GM23338 (cell line): ENCODE results near the gene PSMD11. TPM values are rescaled to one million over a fixed set of nuclear protein-coding genes. Genes with fewer than 3 reads are reported as not detected.

ENCODE experiments used
- ATAC-seq: fragments of 200-7000 bp; cut with Tn5 transposase; 3 replicates; pipeline ENCODE4 v1.9.1; 2020
- DNase-seq: peaks from one replicate; pipeline ENCODE4 v3.0.0-alpha.2; 2015; ENCODE audit warnings: low spot score
- H2AFZ ChIP-seq: fragments of 200-600 bp; sonication (generic); 2 replicates; pipeline ENCODE4 v1.8.0; 2016; ENCODE audit warnings: antibody characterized with exemption, mild to moderate bottlenecking, moderate library complexity
- H3F3A ChIP-seq: fragments of 200-600 bp; sonication (generic); replicated peaks from 2 replicates; pipeline ENCODE4 v1.8.0; 2017; ENCODE audit warnings: antibody characterized with exemption, mixed run types, low read depth
- H3K27ac ChIP-seq: fragments of 200-600 bp; sonication (generic); 2 replicates; pipeline ENCODE4 v1.6.1; 2016; ENCODE audit warnings: low read depth
- H3K27me3 ChIP-seq: fragments of 200-600 bp; sonication (generic); 2 replicates; pipeline ENCODE4 v1.8.0; 2016; ENCODE audit warnings: mild to moderate bottlenecking, mixed run types, moderate library complexity; ENCODE audit not compliant: insufficient read depth
- H3K36me3 ChIP-seq: fragments of 200-600 bp; sonication (generic); 2 replicates; pipeline ENCODE4 v1.8.0; 2016; ENCODE audit warnings: mild to moderate bottlenecking; ENCODE audit not compliant: insufficient read depth
- H3K4me1 ChIP-seq: fragments of 200-600 bp; sonication (generic); 2 replicates; pipeline ENCODE4 v1.8.0; 2016; ENCODE audit warnings: mild to moderate bottlenecking, moderate library complexity; ENCODE audit not compliant: insufficient read depth
- H3K4me2 ChIP-seq: fragments of 200-600 bp; sonication (generic); 2 replicates; pipeline ENCODE4 v1.7.1; 2017; ENCODE audit warnings: mixed run types
- H3K4me3 ChIP-seq: fragments of 200-600 bp; sonication (generic); 2 replicates; pipeline ENCODE4 v1.6.1; 2016; ENCODE audit warnings: mixed run types
- H3K79me2 ChIP-seq: fragments of 200-600 bp; sonication (generic); replicated peaks from 2 replicates; pipeline ENCODE4 v1.8.0; 2017; ENCODE audit warnings: mild to moderate bottlenecking; ENCODE audit not compliant: insufficient read depth
- H3K9me2 ChIP-seq: fragments of 200-600 bp; sonication (generic); 2 replicates; pipeline ENCODE4 v1.8.0; 2017; ENCODE audit not compliant: insufficient read depth
- H4K20me1 ChIP-seq: fragments of 200-600 bp; sonication (generic); replicated peaks from 2 replicates; pipeline ENCODE4 v1.8.0; 2017; ENCODE audit warnings: mild to moderate bottlenecking; ENCODE audit not compliant: insufficient read depth
- H3K27ac Mint-ChIP-seq: 2 replicates; pipeline ENCODE4 v1.8.0; 2020; ENCODE audit warnings: inconsistent platforms, mild to moderate bottlenecking, moderate library complexity, mixed read lengths
- H3K27me3 Mint-ChIP-seq: 3 replicates; pipeline ENCODE4 v1.8.0; 2022; ENCODE audit warnings: low read depth, mild to moderate bottlenecking, moderate library complexity, mixed read lengths, inconsistent platforms; ENCODE audit not compliant: insufficient read depth, poor library complexity
- H3K36me3 Mint-ChIP-seq: 3 replicates; pipeline ENCODE4 v1.8.0; 2021; ENCODE audit warnings: low read depth, mild to moderate bottlenecking, inconsistent platforms, moderate library complexity, mixed read lengths
- H3K4me1 Mint-ChIP-seq: 3 replicates; pipeline ENCODE4 v1.8.0; 2020; ENCODE audit warnings: mild to moderate bottlenecking, inconsistent platforms, mixed read lengths
- H3K4me3 Mint-ChIP-seq: 3 replicates; pipeline ENCODE4 v1.8.0; 2021; ENCODE audit warnings: moderate library complexity, mild to moderate bottlenecking, inconsistent platforms, mixed read lengths
- H3K9me3 Mint-ChIP-seq: 3 replicates; pipeline ENCODE4 v1.8.0; 2020; ENCODE audit warnings: moderate library complexity, mild to moderate bottlenecking, inconsistent platforms, mixed read lengths
- CREB1 ChIP-seq: fragments of 250-450 bp; sonication (Bioruptor Pico); IDR thresholded peaks from 2 replicates; pipeline ENCODE4 v1.5.0; 2020; ENCODE audit warnings: low read depth, mild to moderate bottlenecking, moderate library complexity
- EZH2 ChIP-seq: fragments of 200-600 bp; sonication (generic); IDR thresholded peaks from one replicate; pipeline ENCODE4 v1.8.0; 2017; ENCODE audit warnings: antibody characterized with exemption, mild to moderate bottlenecking, low read depth; ENCODE audit not compliant: unreplicated experiment
- EZH2phosphoT487 ChIP-seq: fragments of 200-600 bp; sonication (generic); IDR thresholded peaks from one replicate; pipeline ENCODE4 v1.8.1; 2018; ENCODE audit warnings: antibody characterized with exemption; ENCODE audit not compliant: unreplicated experiment
- JUNB ChIP-seq: IDR thresholded peaks from one replicate; pipeline ENCODE4 v1.6.1; 2016; ENCODE audit warnings: antibody characterized with exemption; ENCODE audit not compliant: unreplicated experiment
- NANOG ChIP-seq: IDR thresholded peaks from 2 replicates; pipeline ENCODE4 v1.6.1; 2016; ENCODE audit warnings: antibody characterized with exemption, borderline replicate concordance
- POLR2AphosphoS5 ChIP-seq: IDR thresholded peaks from 2 replicates; pipeline ENCODE4 v1.6.1; 2016; ENCODE audit warnings: antibody characterized with exemption, low read depth
- STAT1 ChIP-seq: IDR thresholded peaks from one replicate; pipeline ENCODE4 v1.6.1; 2016; ENCODE audit warnings: antibody characterized with exemption; ENCODE audit not compliant: unreplicated experiment
- ZNF114 ChIP-seq: fragments of 250-450 bp; sonication (Bioruptor Pico); IDR thresholded peaks from 2 replicates; pipeline ENCODE4 v1.5.0; 2020; ENCODE audit warnings: mild to moderate bottlenecking, moderate library complexity
- ZNF331 ChIP-seq: fragments of 250-450 bp; sonication (Bioruptor Pico); IDR thresholded peaks from 2 replicates; pipeline ENCODE4 v1.5.0; 2020; ENCODE audit warnings: low read depth, mild to moderate bottlenecking, moderate library complexity
- polyA plus RNA-seq: library from polyadenylated mRNA; unstranded; fragments of >200 nt; fragmentation: Nextera tagmentation; extraction: Ambion mirVana; gene quantifications from 2 replicates; pipeline ENCODE4 v1.2.1, GENCODE V29; 2016
- total RNA-seq: library from RNA; depleted of rRNA; stranded (reverse); fragments of >200 nt; shearing (Covaris generic); gene quantifications from 2 replicates; pipeline ENCODE4 v1.2.3, GENCODE V29; 2014
- TF ChIP-seq, protein P1 (sequence below): IDR thresholded peaks from 2 replicates; pipeline ENCODE4 v1.6.1; 2016; ENCODE audit warnings: antibody characterized with exemption
- TF ChIP-seq, protein P2 (sequence below): fragments of 250-450 bp; sonication (Bioruptor Pico); IDR thresholded peaks from 2 replicates; pipeline ENCODE4 v1.5.0; 2020; ENCODE audit warnings: mild to moderate bottlenecking, moderate library complexity
- TF ChIP-seq, protein P3 (sequence below), 2 experiments: fragments of 200-600 bp in 1 of 2; sonication (generic) in 1 of 2; conservative IDR thresholded peaks; 2 replicates each; pipeline versions ENCODE4 v1.5.1 to v1.6.1; 2016 to 2017; ENCODE audit warnings: antibody characterized with exemption in 2 of 2, low read depth in 2 of 2, mild to moderate bottlenecking in 2 of 2, moderate library complexity in 1 of 2
- TF ChIP-seq, protein P4 (sequence below): IDR thresholded peaks from one replicate; pipeline ENCODE4 v1.6.1; 2018; ENCODE audit warnings: antibody characterized with exemption; ENCODE audit not compliant: unreplicated experiment

PSMD11 gene
- total and polyA plus RNA-seq, 2 experiments from 2014 or later = 180 to 360 TPM

DNA sequence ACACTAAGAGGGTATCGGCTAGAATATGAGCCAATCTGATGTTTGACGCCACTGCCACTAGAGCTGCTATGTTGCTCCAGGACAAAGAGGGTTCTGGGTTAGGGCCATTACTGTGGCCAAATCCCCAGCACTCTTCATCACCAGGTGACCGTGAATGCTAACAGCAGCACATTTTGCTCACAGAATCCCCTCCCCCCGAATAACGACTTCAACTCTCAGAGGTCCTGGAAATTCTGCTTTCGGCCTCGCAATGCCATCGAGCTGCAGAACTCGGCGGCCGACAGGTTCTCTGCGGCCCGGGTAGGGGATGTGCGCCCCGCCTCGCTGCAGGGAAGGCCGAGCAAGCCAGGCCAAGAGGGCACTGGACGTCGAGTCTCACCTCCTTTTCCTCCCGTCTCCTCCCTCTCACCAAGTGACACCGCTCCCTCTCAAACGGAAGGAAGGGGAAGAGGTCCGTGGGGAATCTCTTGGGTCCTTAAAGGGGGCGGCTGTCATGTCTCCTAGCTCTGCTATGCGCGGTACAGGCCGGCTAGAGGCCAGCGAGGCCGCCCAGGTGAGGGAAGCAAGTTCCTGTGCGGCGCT is 74.4 kb downstream of the PSMD11 start:
- TF ChIP-seq, protein P1, sequence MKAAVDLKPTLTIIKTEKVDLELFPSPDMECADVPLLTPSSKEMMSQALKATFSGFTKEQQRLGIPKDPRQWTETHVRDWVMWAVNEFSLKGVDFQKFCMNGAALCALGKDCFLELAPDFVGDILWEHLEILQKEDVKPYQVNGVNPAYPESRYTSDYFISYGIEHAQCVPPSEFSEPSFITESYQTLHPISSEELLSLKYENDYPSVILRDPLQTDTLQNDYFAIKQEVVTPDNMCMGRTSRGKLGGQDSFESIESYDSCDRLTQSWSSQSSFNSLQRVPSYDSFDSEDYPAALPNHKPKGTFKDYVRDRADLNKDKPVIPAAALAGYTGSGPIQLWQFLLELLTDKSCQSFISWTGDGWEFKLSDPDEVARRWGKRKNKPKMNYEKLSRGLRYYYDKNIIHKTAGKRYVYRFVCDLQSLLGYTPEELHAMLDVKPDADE = no peak
- TF ChIP-seq, protein P2, sequence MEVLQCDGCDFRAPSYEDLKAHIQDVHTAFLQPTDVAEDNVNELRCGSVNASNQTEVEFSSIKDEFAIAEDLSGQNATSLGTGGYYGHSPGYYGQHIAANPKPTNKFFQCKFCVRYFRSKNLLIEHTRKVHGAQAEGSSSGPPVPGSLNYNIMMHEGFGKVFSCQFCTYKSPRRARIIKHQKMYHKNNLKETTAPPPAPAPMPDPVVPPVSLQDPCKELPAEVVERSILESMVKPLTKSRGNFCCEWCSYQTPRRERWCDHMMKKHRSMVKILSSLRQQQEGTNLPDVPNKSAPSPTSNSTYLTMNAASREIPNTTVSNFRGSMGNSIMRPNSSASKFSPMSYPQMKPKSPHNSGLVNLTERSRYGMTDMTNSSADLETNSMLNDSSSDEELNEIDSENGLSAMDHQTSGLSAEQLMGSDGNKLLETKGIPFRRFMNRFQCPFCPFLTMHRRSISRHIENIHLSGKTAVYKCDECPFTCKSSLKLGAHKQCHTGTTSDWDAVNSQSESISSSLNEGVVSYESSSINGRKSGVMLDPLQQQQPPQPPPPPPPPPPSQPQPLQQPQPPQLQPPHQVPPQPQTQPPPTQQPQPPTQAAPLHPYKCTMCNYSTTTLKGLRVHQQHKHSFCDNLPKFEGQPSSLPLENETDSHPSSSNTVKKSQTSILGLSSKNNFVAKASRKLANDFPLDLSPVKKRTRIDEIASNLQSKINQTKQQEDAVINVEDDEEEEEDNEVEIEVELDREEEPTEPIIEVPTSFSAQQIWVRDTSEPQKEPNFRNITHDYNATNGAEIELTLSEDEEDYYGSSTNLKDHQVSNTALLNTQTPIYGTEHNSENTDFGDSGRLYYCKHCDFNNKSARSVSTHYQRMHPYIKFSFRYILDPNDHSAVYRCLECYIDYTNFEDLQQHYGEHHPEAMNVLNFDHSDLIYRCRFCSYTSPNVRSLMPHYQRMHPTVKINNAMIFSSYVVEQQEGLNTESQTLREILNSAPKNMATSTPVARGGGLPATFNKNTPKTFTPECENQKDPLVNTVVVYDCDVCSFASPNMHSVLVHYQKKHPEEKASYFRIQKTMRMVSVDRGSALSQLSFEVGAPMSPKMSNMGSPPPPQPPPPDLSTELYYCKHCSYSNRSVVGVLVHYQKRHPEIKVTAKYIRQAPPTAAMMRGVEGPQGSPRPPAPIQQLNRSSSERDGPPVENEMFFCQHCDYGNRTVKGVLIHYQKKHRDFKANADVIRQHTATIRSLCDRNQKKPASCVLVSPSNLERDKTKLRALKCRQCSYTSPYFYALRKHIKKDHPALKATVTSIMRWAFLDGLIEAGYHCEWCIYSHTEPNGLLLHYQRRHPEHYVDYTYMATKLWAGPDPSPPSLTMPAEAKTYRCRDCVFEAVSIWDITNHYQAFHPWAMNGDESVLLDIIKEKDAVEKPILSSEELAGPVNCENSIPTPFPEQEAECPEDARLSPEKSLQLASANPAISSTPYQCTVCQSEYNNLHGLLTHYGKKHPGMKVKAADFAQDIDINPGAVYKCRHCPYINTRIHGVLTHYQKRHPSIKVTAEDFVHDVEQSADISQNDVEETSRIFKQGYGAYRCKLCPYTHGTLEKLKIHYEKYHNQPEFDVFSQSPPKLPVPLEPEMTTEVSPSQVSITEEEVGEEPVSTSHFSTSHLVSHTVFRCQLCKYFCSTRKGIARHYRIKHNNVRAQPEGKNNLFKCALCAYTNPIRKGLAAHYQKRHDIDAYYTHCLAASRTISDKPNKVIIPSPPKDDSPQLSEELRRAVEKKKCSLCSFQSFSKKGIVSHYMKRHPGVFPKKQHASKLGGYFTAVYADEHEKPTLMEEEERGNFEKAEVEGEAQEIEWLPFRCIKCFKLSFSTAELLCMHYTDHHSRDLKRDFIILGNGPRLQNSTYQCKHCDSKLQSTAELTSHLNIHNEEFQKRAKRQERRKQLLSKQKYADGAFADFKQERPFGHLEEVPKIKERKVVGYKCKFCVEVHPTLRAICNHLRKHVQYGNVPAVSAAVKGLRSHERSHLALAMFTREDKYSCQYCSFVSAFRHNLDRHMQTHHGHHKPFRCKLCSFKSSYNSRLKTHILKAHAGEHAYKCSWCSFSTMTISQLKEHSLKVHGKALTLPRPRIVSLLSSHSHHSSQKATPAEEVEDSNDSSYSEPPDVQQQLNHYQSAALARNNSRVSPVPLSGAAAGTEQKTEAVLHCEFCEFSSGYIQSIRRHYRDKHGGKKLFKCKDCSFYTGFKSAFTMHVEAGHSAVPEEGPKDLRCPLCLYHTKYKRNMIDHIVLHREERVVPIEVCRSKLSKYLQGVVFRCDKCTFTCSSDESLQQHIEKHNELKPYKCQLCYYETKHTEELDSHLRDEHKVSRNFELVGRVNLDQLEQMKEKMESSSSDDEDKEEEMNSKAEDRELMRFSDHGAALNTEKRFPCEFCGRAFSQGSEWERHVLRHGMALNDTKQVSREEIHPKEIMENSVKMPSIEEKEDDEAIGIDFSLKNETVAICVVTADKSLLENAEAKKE (CRISPR knock-in tag) = no peak
- no peak for TF ChIP-seq ZNF114
- no peak for TF ChIP-seq POLR2AphosphoS5
- no peak for TF ChIP-seq STAT1
- TF ChIP-seq JUNB = no peak
- TF ChIP-seq EZH2phosphoT487 = no peak
- TF ChIP-seq, protein P3, sequence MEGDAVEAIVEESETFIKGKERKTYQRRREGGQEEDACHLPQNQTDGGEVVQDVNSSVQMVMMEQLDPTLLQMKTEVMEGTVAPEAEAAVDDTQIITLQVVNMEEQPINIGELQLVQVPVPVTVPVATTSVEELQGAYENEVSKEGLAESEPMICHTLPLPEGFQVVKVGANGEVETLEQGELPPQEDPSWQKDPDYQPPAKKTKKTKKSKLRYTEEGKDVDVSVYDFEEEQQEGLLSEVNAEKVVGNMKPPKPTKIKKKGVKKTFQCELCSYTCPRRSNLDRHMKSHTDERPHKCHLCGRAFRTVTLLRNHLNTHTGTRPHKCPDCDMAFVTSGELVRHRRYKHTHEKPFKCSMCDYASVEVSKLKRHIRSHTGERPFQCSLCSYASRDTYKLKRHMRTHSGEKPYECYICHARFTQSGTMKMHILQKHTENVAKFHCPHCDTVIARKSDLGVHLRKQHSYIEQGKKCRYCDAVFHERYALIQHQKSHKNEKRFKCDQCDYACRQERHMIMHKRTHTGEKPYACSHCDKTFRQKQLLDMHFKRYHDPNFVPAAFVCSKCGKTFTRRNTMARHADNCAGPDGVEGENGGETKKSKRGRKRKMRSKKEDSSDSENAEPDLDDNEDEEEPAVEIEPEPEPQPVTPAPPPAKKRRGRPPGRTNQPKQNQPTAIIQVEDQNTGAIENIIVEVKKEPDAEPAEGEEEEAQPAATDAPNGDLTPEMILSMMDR (conservative IDR thresholded peaks at IDR 0.05; ENCODE audit: low read depth in 2 of 2) = no peak
- TF ChIP-seq CREB1 (CRISPR knock-in tag) = no peak
- no peak for TF ChIP-seq ZNF331
- TF ChIP-seq EZH2 = no peak
- TF ChIP-seq, protein P4, sequence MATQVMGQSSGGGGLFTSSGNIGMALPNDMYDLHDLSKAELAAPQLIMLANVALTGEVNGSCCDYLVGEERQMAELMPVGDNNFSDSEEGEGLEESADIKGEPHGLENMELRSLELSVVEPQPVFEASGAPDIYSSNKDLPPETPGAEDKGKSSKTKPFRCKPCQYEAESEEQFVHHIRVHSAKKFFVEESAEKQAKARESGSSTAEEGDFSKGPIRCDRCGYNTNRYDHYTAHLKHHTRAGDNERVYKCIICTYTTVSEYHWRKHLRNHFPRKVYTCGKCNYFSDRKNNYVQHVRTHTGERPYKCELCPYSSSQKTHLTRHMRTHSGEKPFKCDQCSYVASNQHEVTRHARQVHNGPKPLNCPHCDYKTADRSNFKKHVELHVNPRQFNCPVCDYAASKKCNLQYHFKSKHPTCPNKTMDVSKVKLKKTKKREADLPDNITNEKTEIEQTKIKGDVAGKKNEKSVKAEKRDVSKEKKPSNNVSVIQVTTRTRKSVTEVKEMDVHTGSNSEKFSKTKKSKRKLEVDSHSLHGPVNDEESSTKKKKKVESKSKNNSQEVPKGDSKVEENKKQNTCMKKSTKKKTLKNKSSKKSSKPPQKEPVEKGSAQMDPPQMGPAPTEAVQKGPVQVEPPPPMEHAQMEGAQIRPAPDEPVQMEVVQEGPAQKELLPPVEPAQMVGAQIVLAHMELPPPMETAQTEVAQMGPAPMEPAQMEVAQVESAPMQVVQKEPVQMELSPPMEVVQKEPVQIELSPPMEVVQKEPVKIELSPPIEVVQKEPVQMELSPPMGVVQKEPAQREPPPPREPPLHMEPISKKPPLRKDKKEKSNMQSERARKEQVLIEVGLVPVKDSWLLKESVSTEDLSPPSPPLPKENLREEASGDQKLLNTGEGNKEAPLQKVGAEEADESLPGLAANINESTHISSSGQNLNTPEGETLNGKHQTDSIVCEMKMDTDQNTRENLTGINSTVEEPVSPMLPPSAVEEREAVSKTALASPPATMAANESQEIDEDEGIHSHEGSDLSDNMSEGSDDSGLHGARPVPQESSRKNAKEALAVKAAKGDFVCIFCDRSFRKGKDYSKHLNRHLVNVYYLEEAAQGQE = no peak
- no peak for TF ChIP-seq NANOG
- peak overlapping the region; percentile 75 for H3K4me3 Mint-ChIP-seq
- Histone ChIP-seq H3K36me3 (no peaks in the 10 kb centered on the region), H4K20me1 (no peaks in the 10 kb centered on the region), H3K4me1 (peaks cover 67% of the 10 kb centered on the region), H3K27me3 (no peaks in the 10 kb centered on the region), H3K9me2 (no peaks in the 10 kb centered on the region), H3K27ac (peak overlapping the region; percentile 86; the same call in 1 of the 2 replicates), H3K4me2 (peak overlapping the region; percentile 71), H3K4me3 (peak overlapping the region; percentile 45), H2AFZ (peak overlapping the region; percentile 88; the same call in 1 of the 2 replicates), H3K79me2 (no peaks in the 10 kb centered on the region), H3F3A (peaks cover 21% of the 10 kb centered on the region)
- no peaks in the 10 kb centered on the region for H3K36me3 Mint-ChIP-seq
- DNase-seq (peak; percentile 66), ATAC-seq (peak; percentile 31)
- H3K4me1 Mint-ChIP-seq = peaks cover 76% of the 10 kb centered on the region
- no peaks in the 10 kb centered on the region for H3K9me3 Mint-ChIP-seq
- peak overlapping the region; percentile 91 for H3K27ac Mint-ChIP-seq
- peaks cover 13% of the 10 kb centered on the region for H3K27me3 Mint-ChIP-seq
